Neural cell (in vitro differentiated cells): ENCODE results near the gene ATP2B1. TPM values are rescaled to one million over a fixed set of nuclear protein-coding genes. Genes with fewer than 3 reads are reported as not detected.

Experiments used
- H2AFZ ChIP-seq: fragments of 200-600, 300-800 bp; sonication (generic), shearing (Covaris generic); 2 replicates; pipeline ENCODE4 v1.6.0; 2014; ENCODE audit warnings: low read depth, mild to moderate bottlenecking, antibody characterized with exemption, low read length, moderate library complexity
- H3F3A ChIP-seq: fragments of 200-600 bp; shearing (Covaris generic); 2 replicates; pipeline ENCODE4 v1.6.1; 2016; ENCODE audit warnings: mild to moderate bottlenecking, moderate library complexity, mixed read lengths, antibody characterized with exemption, low read length; ENCODE audit not compliant: insufficient read depth, poor library complexity, severe bottlenecking
- H3K27ac ChIP-seq: fragments of 200-600, 300-800 bp; sonication (generic), shearing (Covaris generic); 2 replicates; pipeline ENCODE4 v1.5.1; 2014; ENCODE audit warnings: mild to moderate bottlenecking, low read length, moderate library complexity
- H3K27me3 ChIP-seq: fragments of 300-800, 200-600 bp; sonication (generic), shearing (Covaris generic); 2 replicates; pipeline ENCODE4 v1.6.0; 2014; ENCODE audit warnings: mild to moderate bottlenecking, low read depth, low read length, moderate library complexity; ENCODE audit not compliant: insufficient read depth
- H3K36me3 ChIP-seq: fragments of 300-800, 200-600 bp; sonication (generic), shearing (Covaris generic); 2 replicates; pipeline ENCODE4 v1.5.1; 2014; ENCODE audit warnings: mild to moderate bottlenecking, antibody characterized with exemption, low read length, moderate library complexity; ENCODE audit not compliant: insufficient read depth
- H3K4me2 ChIP-seq: fragments of 300-800, 200-600 bp; sonication (generic), shearing (Covaris generic); 2 replicates; pipeline ENCODE4 v1.6.0; 2014; ENCODE audit warnings: mild to moderate bottlenecking, low read length
- H3K4me3 ChIP-seq: fragments of 300-800, 200-600 bp; sonication (generic), shearing (Covaris generic); 2 replicates; pipeline ENCODE4 v1.5.1; 2014; ENCODE audit warnings: mild to moderate bottlenecking, low read length, moderate library complexity
- H3K79me2 ChIP-seq: fragments of 200-600 bp; shearing (Covaris generic); replicated peaks from 2 replicates; pipeline ENCODE4 v1.6.0; 2014; ENCODE audit warnings: mild to moderate bottlenecking, low read length, moderate library complexity; ENCODE audit not compliant: insufficient read depth
- H3K9ac ChIP-seq: fragments of 300-800, 200-600 bp; sonication (generic), shearing (Covaris generic); 2 replicates; pipeline ENCODE4 v1.6.1; 2016; ENCODE audit warnings: mild to moderate bottlenecking, low read length, mixed read lengths
- H3K9me2 ChIP-seq: fragments of 200-600 bp; shearing (Covaris generic); 2 replicates; pipeline ENCODE4 v1.6.1; 2016; ENCODE audit warnings: mild to moderate bottlenecking, low read length, mixed read lengths; ENCODE audit not compliant: insufficient read depth
- H3K9me3 ChIP-seq: fragments of 200-600, 300-800 bp; sonication (generic), shearing (Covaris generic); 2 replicates; pipeline ENCODE4 v1.6.1; 2016; ENCODE audit warnings: mild to moderate bottlenecking, mixed run types, low read length, moderate library complexity, mixed read lengths
- H4K20me1 ChIP-seq: fragments of 200-600 bp; shearing (Covaris generic); 2 replicates; pipeline ENCODE4 v1.6.1; 2016; ENCODE audit warnings: mild to moderate bottlenecking, mixed run types; ENCODE audit not compliant: insufficient read depth
- EP300 ChIP-seq: fragments of 450-650 bp; conservative IDR thresholded peaks from 2 replicates; pipeline ENCODE4 v1.6.1; 2014; ENCODE audit warnings: antibody characterized with exemption, mild to moderate bottlenecking, moderate library complexity; ENCODE audit not compliant: poor library complexity, severe bottlenecking
- EZH2 ChIP-seq: fragments of 200-600, 300-800 bp; shearing (Covaris generic), sonication (generic); IDR thresholded peaks from 2 replicates; pipeline ENCODE4 v1.6.1; 2014; ENCODE audit warnings: antibody characterized with exemption, low read length, borderline replicate concordance, mild to moderate bottlenecking; ENCODE audit not compliant: insufficient read depth, poor library complexity, severe bottlenecking
- MXI1 ChIP-seq: fragments of 450-650 bp; conservative IDR thresholded peaks from 2 replicates; pipeline ENCODE4 v1.6.1; 2014; ENCODE audit warnings: antibody characterized with exemption, mild to moderate bottlenecking; ENCODE audit not compliant: poor library complexity, severe bottlenecking
- POLR2AphosphoS5 ChIP-seq: IDR thresholded peaks from 2 replicates; pipeline ENCODE4 v1.6.1; 2012
- RAD21 ChIP-seq: fragments of 450-650 bp; conservative IDR thresholded peaks from 2 replicates; pipeline ENCODE4 v1.6.1; 2014; ENCODE audit warnings: antibody characterized with exemption, mild to moderate bottlenecking, moderate library complexity
- SMC3 ChIP-seq: fragments of 450-650 bp; conservative IDR thresholded peaks from 2 replicates; pipeline ENCODE4 v1.6.1; 2014; ENCODE audit warnings: antibody characterized with exemption, mild to moderate bottlenecking, moderate library complexity; ENCODE audit not compliant: poor library complexity
- TAF1 ChIP-seq: IDR thresholded peaks from 2 replicates; pipeline ENCODE4 v1.6.1; 2012; ENCODE audit warnings: low read depth
- polyA plus RNA-seq: library from polyadenylated mRNA; depleted of rRNA; stranded (reverse); fragments of >200 nt; gene quantifications from 2 replicates; pipeline ENCODE4 v1.2.3, GENCODE V29; 2014
- TF ChIP-seq, protein P1 (sequence below): IDR thresholded peaks from 2 replicates; pipeline ENCODE4 v1.6.1; 2012; ENCODE audit warnings: borderline replicate concordance
- TF ChIP-seq, protein P2 (sequence below): fragments of 450-650 bp; IDR thresholded peaks from 2 replicates; pipeline ENCODE4 v1.5.1; 2014; ENCODE audit warnings: antibody characterized with exemption, mild to moderate bottlenecking, moderate library complexity; ENCODE audit not compliant: poor library complexity, severe bottlenecking

The ATP2B1 gene
- polyA plus RNA-seq, 1 donor from 2014 or later, result 139 TPM

DNA sequence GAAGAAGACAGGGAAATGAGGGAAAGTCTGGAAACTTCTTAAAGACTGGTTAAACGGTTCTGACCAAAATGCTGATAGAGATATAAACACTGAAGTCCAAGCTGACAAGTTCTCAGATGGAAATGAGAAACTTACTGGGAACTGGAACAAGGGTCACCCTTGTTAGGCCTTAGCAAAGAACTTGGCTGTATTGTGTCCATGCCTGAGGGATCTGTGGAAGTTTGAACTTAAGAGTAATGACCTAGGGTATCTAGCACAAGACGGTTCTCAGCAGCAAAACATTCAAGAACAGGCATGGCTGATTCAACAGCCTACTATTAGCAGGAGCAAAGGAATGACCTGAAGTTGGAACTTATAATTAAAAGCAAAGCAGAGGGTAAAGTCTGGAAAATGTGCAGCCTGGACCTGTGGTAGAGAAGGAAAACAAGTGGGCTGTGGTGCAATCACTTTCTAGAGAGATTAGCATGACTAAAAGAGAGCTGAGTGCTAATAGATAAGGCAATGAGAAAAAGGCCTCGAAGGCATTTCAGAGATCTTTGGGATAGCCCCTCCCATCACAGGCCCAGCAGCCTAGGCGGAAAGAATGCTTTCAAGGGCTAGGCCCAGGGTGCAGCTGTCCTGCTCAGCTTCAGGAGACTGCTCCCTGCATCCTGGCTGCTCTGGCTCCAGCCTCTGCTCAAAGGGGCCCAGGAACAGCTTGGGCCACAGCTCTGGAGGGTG, 60.3 kb downstream of the ATP2B1 start:
- TF ChIP-seq, protein P1, sequence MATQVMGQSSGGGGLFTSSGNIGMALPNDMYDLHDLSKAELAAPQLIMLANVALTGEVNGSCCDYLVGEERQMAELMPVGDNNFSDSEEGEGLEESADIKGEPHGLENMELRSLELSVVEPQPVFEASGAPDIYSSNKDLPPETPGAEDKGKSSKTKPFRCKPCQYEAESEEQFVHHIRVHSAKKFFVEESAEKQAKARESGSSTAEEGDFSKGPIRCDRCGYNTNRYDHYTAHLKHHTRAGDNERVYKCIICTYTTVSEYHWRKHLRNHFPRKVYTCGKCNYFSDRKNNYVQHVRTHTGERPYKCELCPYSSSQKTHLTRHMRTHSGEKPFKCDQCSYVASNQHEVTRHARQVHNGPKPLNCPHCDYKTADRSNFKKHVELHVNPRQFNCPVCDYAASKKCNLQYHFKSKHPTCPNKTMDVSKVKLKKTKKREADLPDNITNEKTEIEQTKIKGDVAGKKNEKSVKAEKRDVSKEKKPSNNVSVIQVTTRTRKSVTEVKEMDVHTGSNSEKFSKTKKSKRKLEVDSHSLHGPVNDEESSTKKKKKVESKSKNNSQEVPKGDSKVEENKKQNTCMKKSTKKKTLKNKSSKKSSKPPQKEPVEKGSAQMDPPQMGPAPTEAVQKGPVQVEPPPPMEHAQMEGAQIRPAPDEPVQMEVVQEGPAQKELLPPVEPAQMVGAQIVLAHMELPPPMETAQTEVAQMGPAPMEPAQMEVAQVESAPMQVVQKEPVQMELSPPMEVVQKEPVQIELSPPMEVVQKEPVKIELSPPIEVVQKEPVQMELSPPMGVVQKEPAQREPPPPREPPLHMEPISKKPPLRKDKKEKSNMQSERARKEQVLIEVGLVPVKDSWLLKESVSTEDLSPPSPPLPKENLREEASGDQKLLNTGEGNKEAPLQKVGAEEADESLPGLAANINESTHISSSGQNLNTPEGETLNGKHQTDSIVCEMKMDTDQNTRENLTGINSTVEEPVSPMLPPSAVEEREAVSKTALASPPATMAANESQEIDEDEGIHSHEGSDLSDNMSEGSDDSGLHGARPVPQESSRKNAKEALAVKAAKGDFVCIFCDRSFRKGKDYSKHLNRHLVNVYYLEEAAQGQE, result no peak
- no peak for TF ChIP-seq MXI1
- TF ChIP-seq, protein P2, sequence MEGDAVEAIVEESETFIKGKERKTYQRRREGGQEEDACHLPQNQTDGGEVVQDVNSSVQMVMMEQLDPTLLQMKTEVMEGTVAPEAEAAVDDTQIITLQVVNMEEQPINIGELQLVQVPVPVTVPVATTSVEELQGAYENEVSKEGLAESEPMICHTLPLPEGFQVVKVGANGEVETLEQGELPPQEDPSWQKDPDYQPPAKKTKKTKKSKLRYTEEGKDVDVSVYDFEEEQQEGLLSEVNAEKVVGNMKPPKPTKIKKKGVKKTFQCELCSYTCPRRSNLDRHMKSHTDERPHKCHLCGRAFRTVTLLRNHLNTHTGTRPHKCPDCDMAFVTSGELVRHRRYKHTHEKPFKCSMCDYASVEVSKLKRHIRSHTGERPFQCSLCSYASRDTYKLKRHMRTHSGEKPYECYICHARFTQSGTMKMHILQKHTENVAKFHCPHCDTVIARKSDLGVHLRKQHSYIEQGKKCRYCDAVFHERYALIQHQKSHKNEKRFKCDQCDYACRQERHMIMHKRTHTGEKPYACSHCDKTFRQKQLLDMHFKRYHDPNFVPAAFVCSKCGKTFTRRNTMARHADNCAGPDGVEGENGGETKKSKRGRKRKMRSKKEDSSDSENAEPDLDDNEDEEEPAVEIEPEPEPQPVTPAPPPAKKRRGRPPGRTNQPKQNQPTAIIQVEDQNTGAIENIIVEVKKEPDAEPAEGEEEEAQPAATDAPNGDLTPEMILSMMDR, result no peak
- TF ChIP-seq POLR2AphosphoS5, result no peak
- Histone ChIP-seq H3K4me2 (no peak overlapping the region), H3K4me3 (no peak overlapping the region), H3K9ac (no peak overlapping the region), H3K36me3 (peaks cover 4% of the 10 kb centered on the region), H3K9me3 (no peaks in the 10 kb centered on the region), H4K20me1 (no peaks in the 10 kb centered on the region), H3K79me2 (no peaks in the 10 kb centered on the region), H3F3A (no peaks in the 10 kb centered on the region), H3K27ac (no peak overlapping the region), H2AFZ (no peak overlapping the region), H3K9me2 (no peaks in the 10 kb centered on the region), H3K27me3 (no peaks in the 10 kb centered on the region)

DNA sequence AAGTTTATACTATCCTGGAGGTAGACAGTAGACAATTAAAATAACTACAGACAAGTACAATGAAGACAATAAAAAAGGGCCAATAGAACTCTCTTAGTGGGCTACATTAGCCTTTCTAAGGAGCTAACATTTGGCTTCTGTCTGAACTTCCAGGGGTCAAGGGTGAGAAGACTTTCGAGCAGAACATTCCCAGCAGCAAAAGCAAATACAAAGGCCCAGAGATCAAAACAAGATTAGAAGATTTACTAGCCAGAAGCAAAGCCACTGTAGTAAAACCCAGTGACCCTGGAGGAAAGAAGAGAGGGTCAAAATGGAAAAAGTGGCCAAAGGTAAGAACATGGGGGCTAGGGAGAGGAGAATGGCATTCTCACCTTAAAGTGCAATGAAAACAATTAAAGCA, 63.2 kb downstream of the ATP2B1 start:
- Histone ChIP-seq H3K36me3 (peaks cover 8% of the 10 kb centered on the region), H3K9me2 (no peaks in the 10 kb centered on the region), H3K9ac (no peak overlapping the region), H3F3A (no peaks in the 10 kb centered on the region), H4K20me1 (no peaks in the 10 kb centered on the region), H3K9me3 (no peaks in the 10 kb centered on the region), H2AFZ (no peak overlapping the region), H3K4me2 (no peak overlapping the region), H3K79me2 (no peaks in the 10 kb centered on the region), H3K27me3 (no peaks in the 10 kb centered on the region), H3K27ac (no peak overlapping the region), H3K4me3 (no peak overlapping the region)
- TF ChIP-seq, protein P2, result no peak
- TF ChIP-seq EP300 (no peak), RAD21 (no peak), TAF1 (no peak), MXI1 (no peak), POLR2AphosphoS5 (no peak), SMC3 (no peak), EZH2 (no peak)
- TF ChIP-seq, protein P1, result no peak
